Activated naive CD4-positive, alpha-beta T cell treated with anti-CD3 and anti-CD28 coated beads, Interleukin-2, amount 50 U/mL, for 24 hours (primary cell): ENCODE results near the gene ZCCHC8.
A peak's percentile ranks its signal among the peaks of the same experiment; 100 is the strongest.
"Not testable (repeated sequence)": the region's sequence is repeated elsewhere in the genome, so short reads cannot be mapped to it uniquely, and the experiment has no call there.

Source experiments
- H3K27ac Mint-ChIP-seq: one replicate; pipeline ENCODE4 v1.8.0; 2021; ENCODE audit warnings: mild to moderate bottlenecking, mixed read lengths
- H3K27me3 Mint-ChIP-seq: one replicate; pipeline ENCODE4 v1.8.0; 2021; ENCODE audit warnings: mixed read lengths
- H3K36me3 Mint-ChIP-seq: one replicate; pipeline ENCODE4 v1.8.0; 2021; ENCODE audit warnings: mixed read lengths
- H3K4me1 Mint-ChIP-seq: one replicate; pipeline ENCODE4 v1.8.0; 2021; ENCODE audit warnings: mixed read lengths
- H3K4me3 Mint-ChIP-seq: one replicate; pipeline ENCODE4 v1.8.0; 2021; ENCODE audit warnings: mild to moderate bottlenecking, mixed read lengths
- H3K9me3 Mint-ChIP-seq: one replicate; pipeline ENCODE4 v1.8.0; 2021; ENCODE audit warnings: mixed read lengths

ZCCHC8 gene

DNA sequence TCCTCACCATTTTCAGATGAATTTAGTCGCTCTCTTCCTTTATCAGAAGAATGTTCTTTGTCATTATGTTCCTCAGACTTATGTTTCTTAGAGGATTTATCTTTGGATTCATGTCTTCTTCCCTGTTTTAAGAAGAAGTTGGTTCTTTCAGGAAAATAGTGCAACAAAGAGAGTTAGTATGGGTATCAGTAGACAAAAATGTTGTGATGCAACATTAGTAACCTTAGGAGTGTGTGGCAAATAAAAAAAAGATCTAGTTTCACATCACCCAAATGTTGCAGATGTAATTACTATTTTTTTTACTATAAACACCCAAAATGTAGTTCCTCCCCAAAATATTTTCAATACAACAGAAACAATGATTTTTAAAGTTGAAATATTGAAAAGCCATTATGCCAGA lies 18.2 kb upstream of the ZCCHC8 start:
- H3K4me1 Mint-ChIP-seq = peaks cover 63% of the 10 kb centered on the region
- no peak overlapping the region for H3K4me3 Mint-ChIP-seq

DNA sequence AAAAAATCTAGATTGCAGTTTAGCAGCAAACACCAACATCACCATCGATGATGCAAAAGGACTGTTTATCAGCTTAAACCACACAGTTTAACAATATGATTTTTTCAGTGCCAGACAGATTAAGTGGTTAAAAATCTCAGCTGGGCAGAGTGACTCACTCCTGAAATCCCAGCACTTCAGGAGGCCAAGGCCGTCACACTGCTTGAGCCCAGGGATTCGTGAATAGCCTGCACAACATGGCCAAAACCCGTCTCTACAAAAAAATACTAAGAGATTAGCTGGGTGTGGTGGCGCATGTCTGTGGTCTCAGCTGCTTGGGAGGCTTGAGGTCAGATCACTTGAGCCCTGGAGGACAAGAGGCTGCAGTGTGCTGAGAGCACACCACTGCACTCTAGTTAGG lies 17.1 kb upstream of the ZCCHC8 start:
- H3K4me1 Mint-ChIP-seq = peaks cover 53% of the 10 kb centered on the region
- no peak overlapping the region for H3K4me3 Mint-ChIP-seq
- H3K36me3 Mint-ChIP-seq = peaks cover 29% of the 10 kb centered on the region

More for the DNA sequence above, 18.2 kb upstream of the ZCCHC8 start:
- no peaks in the 10 kb centered on the region for H3K27me3 Mint-ChIP-seq
- peaks cover 33% of the 10 kb centered on the region for H3K36me3 Mint-ChIP-seq
- H3K27ac Mint-ChIP-seq = peak overlapping the region; percentile 80
- H3K9me3 Mint-ChIP-seq = no peaks in the 10 kb centered on the region

DNA sequence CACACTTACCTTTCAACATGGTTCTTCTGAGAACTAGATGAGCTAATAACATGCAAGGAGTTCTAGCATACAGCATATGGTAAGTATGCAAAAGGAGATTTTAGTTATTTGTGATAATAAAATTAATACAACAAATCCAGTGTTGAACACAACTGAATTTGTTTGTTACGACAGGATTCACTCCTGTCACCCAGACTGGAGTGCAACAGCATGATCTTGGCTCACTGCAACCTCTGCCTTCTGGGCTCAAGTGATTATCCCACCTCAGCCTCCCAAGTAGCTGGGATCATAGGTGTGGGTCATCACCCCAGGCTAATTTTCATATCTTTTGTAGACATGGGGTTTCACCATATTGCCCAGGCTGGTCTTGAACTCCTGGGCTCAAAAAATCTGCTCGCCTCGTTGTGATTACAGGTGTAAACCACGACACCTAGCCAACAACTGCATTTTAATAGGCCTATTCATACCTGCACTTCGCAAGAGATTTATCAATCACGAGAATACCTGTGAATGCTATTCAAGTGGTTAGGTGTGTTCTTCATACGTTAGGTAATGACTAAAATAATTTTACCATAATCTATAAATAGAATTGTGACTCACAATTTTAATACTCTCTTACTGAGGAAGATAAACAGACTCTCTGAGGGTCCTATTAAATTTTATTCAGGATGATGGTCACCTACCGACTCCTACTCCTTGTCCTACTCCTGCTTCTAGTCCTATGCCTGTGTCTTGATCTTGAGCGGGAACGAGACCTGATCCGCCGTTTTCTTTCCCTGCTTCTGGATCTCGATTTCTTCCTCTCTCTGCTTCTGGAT lies 16.0 kb upstream of the ZCCHC8 start:
- H3K4me1 Mint-ChIP-seq = peaks cover 48% of the 10 kb centered on the region
- no peak overlapping the region for H3K4me3 Mint-ChIP-seq
- H3K27me3 Mint-ChIP-seq = no peaks in the 10 kb centered on the region
- peak overlapping the region; percentile 46 for H3K27ac Mint-ChIP-seq
- no peaks in the 10 kb centered on the region for H3K9me3 Mint-ChIP-seq
- peaks cover 25% of the 10 kb centered on the region for H3K36me3 Mint-ChIP-seq

More for the DNA sequence above, 17.1 kb upstream of the ZCCHC8 start:
- no peaks in the 10 kb centered on the region for H3K9me3 Mint-ChIP-seq
- H3K27ac Mint-ChIP-seq = peak overlapping the region; percentile 77
- H3K27me3 Mint-ChIP-seq = no peaks in the 10 kb centered on the region

DNA sequence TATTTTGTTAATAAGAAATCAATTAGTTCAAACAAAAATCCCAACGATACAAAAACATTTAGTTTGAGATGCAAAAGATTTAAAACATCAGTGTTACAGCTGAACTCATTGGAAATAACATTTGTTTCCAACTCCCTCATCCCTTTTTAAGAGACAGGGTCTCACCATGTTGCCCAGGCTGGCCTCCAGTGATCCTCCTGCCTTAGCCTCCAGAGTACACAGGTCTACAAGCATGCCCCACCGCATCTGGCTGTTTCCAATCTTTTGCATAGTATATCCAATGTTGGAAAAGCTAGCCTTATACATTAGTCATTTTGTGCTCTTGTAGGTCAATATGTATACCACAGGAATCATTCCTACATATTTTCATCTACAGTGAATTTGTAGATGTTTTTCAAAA lies 14.5 kb upstream of the ZCCHC8 start:
- Mint-ChIP-seq H3K36me3 (peaks cover 19% of the 10 kb centered on the region), H3K9me3 (no peaks in the 10 kb centered on the region), H3K4me3 (no peak overlapping the region), H3K27me3 (no peaks in the 10 kb centered on the region), H3K27ac (no peak overlapping the region), H3K4me1 (peaks cover 37% of the 10 kb centered on the region)

DNA sequence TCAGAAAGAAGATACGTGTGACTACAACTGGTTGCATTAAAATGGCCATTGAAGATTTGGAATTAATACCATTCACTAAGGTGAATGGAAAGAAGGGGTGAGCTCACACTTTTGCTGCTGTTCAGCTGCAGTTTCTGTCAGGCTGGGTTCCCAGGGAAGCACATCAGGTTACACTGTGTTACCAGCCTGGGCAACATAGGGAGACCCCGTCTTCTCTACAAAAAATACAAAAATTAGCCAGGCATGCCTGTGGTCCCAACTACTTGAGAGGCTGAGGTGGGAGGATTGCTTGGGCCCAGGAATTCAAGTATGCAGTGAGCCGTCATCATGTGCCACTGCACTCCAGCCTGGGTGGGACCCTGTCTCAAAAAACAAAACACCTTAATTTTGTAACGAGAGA lies 12.9 kb upstream of the ZCCHC8 start:
- H3K4me1 Mint-ChIP-seq = peaks cover 23% of the 10 kb centered on the region
- no peaks in the 10 kb centered on the region for H3K9me3 Mint-ChIP-seq
- peaks cover 14% of the 10 kb centered on the region for H3K36me3 Mint-ChIP-seq
- no peak overlapping the region for H3K27ac Mint-ChIP-seq
- no peaks in the 10 kb centered on the region for H3K27me3 Mint-ChIP-seq
- H3K4me3 Mint-ChIP-seq = no peak overlapping the region

DNA sequence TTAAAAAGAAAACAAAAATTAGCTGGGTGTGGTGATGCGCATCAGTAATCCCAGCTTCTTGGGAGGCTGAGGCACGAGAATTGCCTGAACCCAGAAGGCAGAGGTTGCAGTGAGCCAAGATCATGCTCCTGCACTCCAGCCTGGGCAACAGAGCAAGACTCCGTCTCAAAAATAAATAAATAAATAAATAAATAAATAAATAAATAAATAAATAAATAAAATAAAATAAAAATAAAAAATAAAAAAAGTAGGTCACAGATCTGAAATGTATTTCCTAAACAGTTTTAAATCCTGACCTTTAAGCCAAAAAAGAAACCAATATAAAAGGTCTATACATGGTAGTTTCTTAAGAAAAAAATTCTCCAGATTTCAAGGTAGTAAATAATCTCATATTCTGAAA lies 12.3 kb upstream of the ZCCHC8 start:
- not testable (repeated sequence) for H3K27me3 Mint-ChIP-seq, H3K27ac Mint-ChIP-seq, H3K9me3 Mint-ChIP-seq, H3K4me3 Mint-ChIP-seq
- H3K4me1 Mint-ChIP-seq = peaks cover 20% of the 10 kb centered on the region
- H3K36me3 Mint-ChIP-seq = peaks cover 14% of the 10 kb centered on the region

- peaks cover 6% of the 10 kb centered on the region for H3K36me3 Mint-ChIP-seq
- peak overlapping the region; percentile 8 for H3K27ac Mint-ChIP-seq
Observed at GRCh38 chr12:122508163-122508562, 7.4 kb upstream of the ZCCHC8 start.

DNA sequence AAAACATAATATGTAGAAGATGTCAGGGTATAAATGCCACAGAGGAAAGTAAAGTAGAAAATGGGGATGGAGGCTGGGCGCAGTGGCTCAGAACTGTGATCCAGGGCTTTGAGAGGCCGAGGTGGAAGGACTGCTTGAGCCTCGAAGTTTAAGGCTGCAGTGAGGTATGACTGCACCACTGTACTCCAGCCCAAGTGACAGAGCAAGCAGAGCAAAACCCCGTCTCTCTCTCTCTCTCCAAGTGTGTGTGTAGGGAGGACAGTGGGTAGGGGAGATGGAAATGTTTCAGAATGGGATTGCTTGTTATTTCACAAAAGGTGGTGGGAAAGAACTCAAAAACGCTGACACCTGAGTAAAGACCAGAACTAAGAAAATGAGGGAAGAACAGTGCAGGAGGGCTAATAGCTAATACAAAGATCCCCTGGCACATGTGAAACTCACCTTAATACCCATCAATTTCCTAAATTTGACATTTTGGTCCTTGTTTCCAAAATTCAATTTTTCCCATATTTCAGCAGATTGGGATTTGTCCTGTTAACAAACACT lies 5.7 kb upstream of the ZCCHC8 start:
- no peaks in the 10 kb centered on the region for H3K9me3 Mint-ChIP-seq
- peaks cover 6% of the 10 kb centered on the region for H3K36me3 Mint-ChIP-seq
- H3K27ac Mint-ChIP-seq = no peak overlapping the region
- no peaks in the 10 kb centered on the region for H3K27me3 Mint-ChIP-seq
- H3K4me1 Mint-ChIP-seq = peaks cover 9% of the 10 kb centered on the region
- H3K4me3 Mint-ChIP-seq = no peak overlapping the region

More at GRCh38 chr12:122508163-122508562, 7.4 kb upstream of the ZCCHC8 start:
- H3K9me3 Mint-ChIP-seq = no peaks in the 10 kb centered on the region
- H3K27me3 Mint-ChIP-seq = no peaks in the 10 kb centered on the region
- no peak overlapping the region for H3K4me3 Mint-ChIP-seq
- peaks cover 4% of the 10 kb centered on the region for H3K4me1 Mint-ChIP-seq

DNA sequence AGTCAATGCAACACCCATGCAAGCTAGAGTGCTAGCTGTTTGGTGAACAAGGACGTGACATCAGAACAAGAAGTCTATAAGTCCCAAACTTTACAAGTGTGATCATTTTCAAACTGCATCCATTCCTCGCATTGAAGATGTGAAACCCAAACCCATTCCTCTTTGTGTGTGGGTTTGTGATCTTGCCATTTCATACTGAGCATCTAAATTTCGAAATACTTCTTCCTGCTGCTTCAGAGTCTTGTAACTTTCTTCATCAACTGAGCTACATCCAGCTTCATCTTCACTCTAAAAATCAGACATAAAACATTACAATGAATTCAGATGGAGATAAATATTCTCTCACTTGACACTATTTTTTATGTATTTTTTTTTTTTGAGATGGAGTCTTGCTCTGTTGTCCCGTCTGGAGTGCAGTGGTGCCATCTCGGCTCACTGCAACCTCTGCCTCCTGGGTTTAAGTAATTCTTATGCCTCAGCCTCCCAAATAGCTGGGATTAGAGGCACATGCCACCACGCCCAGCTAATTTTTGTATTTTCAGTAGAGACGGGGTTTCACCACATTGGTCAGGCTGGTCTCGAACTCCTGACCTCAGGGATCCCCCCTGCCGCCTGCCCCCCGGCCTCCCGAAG lies 4.8 kb upstream of the ZCCHC8 start:
- H3K27me3 Mint-ChIP-seq = no peaks in the 10 kb centered on the region
- no peak overlapping the region for H3K27ac Mint-ChIP-seq
- H3K36me3 Mint-ChIP-seq = peaks cover 6% of the 10 kb centered on the region
- H3K4me3 Mint-ChIP-seq = no peak overlapping the region
- H3K9me3 Mint-ChIP-seq = no peaks in the 10 kb centered on the region
- H3K4me1 Mint-ChIP-seq = peaks cover 18% of the 10 kb centered on the region

DNA sequence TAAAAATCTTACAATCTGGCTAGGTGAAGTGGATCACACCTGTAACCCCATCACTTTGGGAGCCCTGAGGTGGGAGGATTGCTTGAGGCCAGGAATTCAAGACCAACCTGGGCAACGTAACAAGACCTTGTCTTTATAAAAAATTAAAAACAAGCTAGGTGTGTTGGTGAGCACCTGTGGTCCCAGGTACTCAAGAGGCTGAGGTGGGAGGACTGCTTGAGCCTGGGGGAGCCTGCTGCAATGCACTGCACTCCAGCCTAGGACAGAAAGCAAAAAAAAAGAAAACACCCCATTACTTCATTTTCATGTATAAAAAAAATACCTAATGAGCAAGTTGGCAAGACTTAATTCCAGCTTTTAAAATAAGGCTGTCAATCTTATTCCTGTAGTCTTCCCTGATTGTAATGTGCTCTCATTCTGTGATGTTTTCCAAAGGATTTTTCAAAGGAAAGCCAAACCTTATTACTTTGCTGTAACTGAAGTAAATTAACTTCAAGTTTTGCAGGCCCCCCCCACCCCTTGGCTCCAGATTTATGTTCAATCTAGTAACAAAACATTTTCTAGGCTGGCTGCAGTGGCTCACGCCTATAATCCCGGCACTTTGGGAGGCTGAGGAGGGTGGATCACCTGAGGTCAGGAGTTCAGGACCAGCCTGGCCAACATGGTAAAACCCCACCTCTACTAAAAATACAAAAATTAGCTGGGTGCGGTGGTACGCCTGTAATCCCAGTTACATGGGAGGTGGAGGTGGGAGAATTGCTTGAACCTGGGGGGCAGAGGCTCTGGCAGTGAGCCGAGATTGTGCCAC lies 3.3 kb upstream of the ZCCHC8 start:
- Mint-ChIP-seq H3K36me3 (peaks cover 8% of the 10 kb centered on the region), H3K27ac (peak overlapping the region; percentile 47), H3K27me3 (no peaks in the 10 kb centered on the region), H3K4me1 (peaks cover 25% of the 10 kb centered on the region), H3K4me3 (no peak overlapping the region), H3K9me3 (no peaks in the 10 kb centered on the region)

DNA sequence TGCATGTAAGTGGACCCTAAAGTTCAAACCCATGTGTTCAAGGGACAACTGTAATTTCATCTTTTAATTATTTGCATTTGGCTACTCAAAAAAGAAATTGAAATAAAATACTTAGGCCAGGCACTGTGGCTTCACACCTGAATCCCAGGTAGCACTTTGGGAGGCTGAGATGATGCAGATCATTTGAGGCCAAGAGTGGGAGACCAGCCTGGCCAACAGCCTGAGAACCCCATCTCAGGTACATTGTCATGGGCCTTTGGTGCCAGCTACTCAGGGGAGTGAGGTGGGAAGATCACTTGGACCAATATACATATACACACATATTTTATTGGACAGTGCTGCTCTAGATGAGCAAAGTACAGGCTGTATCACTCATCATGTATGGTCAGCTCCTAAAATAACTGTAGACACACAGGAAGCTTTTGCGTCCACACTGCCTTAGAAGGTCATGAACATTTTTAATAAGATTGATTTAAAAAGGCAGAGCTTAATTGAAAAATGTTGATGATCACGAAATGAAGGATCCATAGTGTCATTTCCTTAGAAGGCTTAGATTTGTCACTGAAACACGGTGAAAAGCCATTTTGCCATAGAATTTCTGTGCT lies 2.5 kb upstream of the ZCCHC8 start:
- no peak overlapping the region for H3K4me3 Mint-ChIP-seq
- H3K27me3 Mint-ChIP-seq = no peaks in the 10 kb centered on the region
- H3K27ac Mint-ChIP-seq = peak overlapping the region; percentile 47
- peaks cover 32% of the 10 kb centered on the region for H3K4me1 Mint-ChIP-seq
- peaks cover 8% of the 10 kb centered on the region for H3K36me3 Mint-ChIP-seq
- no peaks in the 10 kb centered on the region for H3K9me3 Mint-ChIP-seq

DNA sequence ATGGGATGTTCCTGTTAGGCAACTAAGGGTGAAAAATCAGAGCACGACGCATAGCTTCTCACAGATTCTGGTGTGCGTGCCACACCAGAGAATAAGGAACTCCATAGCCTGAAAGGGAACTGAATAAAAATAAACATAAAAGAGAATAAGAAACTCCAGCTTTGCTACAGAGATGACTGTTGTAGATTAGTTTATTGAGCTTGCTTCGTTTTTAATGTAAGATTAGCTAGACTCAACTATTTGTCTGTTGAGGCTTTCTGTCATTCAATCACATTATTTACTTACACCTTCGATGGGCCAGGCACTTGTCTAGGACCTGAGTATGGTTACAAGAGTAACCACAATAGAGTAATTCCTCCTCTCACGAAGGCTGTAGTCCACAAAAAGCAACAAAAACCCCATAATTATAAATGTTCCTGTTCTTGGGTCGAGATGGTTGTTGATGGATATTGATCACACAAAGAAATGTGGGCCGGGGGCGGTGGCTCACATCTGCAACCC lies 807 bp upstream of the ZCCHC8 start:
- Mint-ChIP-seq H3K36me3 (peaks cover 7% of the 10 kb centered on the region), H3K4me3 (peak overlapping the region; percentile 99)

DNA sequence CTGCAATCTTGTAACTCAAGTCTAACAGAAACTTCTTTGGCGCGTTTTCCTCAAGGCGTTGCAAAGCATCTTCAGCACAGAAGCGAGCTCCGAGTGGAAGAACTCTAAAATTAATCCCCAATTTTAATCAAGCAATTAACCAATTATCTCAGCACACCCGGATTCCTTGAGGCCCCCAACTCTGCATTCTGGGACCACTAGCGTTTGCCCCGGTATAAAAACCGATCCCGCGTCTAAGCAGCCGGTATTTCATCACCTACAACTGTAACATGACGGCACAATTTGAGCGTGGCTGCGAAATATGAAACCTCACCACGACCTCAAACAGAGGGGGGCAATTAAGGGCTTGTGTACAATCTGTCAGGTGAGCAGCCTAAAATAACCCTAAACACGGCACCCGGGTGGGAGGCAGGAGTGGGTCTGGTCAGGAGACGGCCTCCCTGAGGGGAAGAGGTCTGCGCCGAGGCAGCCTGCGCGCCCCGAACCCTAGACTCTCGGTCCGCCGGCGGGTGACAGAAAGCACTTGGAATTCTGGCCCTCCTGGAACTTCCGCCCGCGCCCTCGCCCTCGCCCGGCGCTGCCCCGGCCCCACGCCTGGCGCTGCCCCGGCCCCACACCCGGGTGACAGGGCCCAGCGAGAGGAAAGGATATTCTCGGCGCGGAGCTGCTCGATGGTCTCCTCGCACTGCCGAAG lies 594 bp downstream of the ZCCHC8 start:
- peak overlapping the region; percentile 98 for H3K27ac Mint-ChIP-seq
- H3K9me3 Mint-ChIP-seq = no peaks in the 10 kb centered on the region
- H3K4me3 Mint-ChIP-seq = peak overlapping the region; percentile 99
- H3K27me3 Mint-ChIP-seq = no peaks in the 10 kb centered on the region
- H3K4me1 Mint-ChIP-seq = peaks cover 45% of the 10 kb centered on the region
- H3K36me3 Mint-ChIP-seq = peaks cover 2% of the 10 kb centered on the region

More for the DNA sequence above, 807 bp upstream of the ZCCHC8 start:
- Mint-ChIP-seq H3K27me3 (no peaks in the 10 kb centered on the region), H3K4me1 (peaks cover 42% of the 10 kb centered on the region), H3K27ac (peak overlapping the region; percentile 75), H3K9me3 (no peaks in the 10 kb centered on the region)

DNA sequence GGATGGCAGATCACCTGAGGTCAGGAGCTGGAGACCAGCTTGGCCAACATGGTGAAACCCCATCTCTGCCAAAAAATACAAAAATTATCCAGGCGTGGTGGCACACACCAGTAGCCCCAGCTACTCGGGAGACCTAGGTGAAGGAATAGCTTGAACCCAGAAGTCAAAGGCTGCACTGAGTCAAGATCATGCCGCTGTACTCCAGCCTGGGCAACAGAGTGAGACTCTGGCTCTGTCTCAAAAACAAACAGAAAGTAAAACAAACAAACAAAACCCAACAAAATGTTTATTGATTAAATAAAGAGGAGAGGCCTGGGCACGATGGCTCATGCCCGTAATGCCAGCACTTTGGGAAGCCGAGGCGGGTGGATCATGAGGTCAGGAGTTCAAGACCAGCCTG lies 5.5 kb downstream of the ZCCHC8 start:
- Mint-ChIP-seq H3K9me3 (no peaks in the 10 kb centered on the region), H3K4me3 (no peak overlapping the region), H3K27me3 (no peaks in the 10 kb centered on the region), H3K27ac (no peak overlapping the region), H3K36me3 (peaks cover 8% of the 10 kb centered on the region), H3K4me1 (peaks cover 45% of the 10 kb centered on the region)
